Spleen (tissue), 7 donors: ENCODE results near the gene LMOD3.

Experiments used
- POLR2A ChIP-seq, 3 donors: fragments of 450-650 bp; IDR thresholded peaks; one replicate each; pipeline ENCODE4 v1.5.1; 2017; ENCODE audit warnings: antibody characterized with exemption in 3 of 3, mild to moderate bottlenecking in 1 of 3
- TF ChIP-seq, protein P1 (sequence below), 11 experiments: fragments of 200-600 bp in 7 of 11; fragments of 450-650 bp in 4 of 11; sonication (generic) in 4 of 11; IDR thresholded peaks in 8 of 11; conservative IDR thresholded peaks in 3 of 11; 1 replicate in 7 of 11; 2 replicates in 4 of 11; pipeline versions ENCODE4 v1.4.0 to v1.8.0; 2016 to 2021; ENCODE audit warnings: antibody characterized with exemption in 11 of 11, inconsistent platforms in 4 of 11, mild to moderate bottlenecking in 1 of 11
- donor health status: DM: no; HTN: no; CAD: no; lungs with moderate emphysema.
- donor health status: DM: no; HTN: no; CAD: no.
- donor health status: DM: no; HTN: no; CAD: no.

DNA sequence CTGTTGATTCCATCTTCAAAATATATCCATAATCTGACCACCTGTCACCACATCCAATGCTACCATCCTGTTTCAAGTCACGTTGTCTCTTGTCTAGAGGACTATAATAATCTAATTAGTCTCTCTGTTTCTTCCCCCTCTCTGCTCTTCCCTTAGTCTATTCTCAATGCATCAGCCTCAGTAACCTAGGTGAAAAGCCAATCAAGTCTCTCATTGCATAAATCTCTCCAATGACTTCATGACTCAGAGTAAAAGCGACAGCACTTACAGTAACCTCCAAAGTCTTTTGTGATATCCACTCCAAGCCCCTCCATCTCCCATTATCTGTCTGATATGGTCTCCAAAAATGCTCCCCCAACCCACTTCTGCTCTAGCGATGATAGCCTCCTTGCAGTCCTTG is 49.5 kb downstream of the LMOD3 start:
- TF ChIP-seq, protein P1, sequence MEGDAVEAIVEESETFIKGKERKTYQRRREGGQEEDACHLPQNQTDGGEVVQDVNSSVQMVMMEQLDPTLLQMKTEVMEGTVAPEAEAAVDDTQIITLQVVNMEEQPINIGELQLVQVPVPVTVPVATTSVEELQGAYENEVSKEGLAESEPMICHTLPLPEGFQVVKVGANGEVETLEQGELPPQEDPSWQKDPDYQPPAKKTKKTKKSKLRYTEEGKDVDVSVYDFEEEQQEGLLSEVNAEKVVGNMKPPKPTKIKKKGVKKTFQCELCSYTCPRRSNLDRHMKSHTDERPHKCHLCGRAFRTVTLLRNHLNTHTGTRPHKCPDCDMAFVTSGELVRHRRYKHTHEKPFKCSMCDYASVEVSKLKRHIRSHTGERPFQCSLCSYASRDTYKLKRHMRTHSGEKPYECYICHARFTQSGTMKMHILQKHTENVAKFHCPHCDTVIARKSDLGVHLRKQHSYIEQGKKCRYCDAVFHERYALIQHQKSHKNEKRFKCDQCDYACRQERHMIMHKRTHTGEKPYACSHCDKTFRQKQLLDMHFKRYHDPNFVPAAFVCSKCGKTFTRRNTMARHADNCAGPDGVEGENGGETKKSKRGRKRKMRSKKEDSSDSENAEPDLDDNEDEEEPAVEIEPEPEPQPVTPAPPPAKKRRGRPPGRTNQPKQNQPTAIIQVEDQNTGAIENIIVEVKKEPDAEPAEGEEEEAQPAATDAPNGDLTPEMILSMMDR (IDR thresholded peaks at IDR 0.05 in 8 of 11, conservative IDR thresholded peaks at IDR 0.05 in 3 of 11) = no peak
- TF ChIP-seq POLR2A (IDR thresholded peaks at IDR 0.05) = no peak
